Raji (cell line): ENCODE data around the gene DCTN3.

Experiments
- POLR2A ChIP-seq: IDR thresholded peaks from 2 replicates; pipeline ENCODE4 v1.6.1; 2011; ENCODE audit warnings: low read depth, low read length, control low read depth; ENCODE audit not compliant: insufficient read depth

DCTN3 gene

GRCh38 chr9:34588671-34589635 is 31.3 kb downstream of the DCTN3 start:
- no peak for TF ChIP-seq POLR2A

- no peak for TF ChIP-seq POLR2A
Measured at GRCh38 chr9:34587271-34587670, 33.0 kb downstream of the DCTN3 start.

GRCh38 chr9:34585946-34586669 is 34.2 kb downstream of the DCTN3 start:
- TF ChIP-seq POLR2A: no peak

GRCh38 chr9:34584970-34585369 is 35.3 kb downstream of the DCTN3 start:
- no peak for TF ChIP-seq POLR2A

GRCh38 chr9:34582787-34583186 is 37.5 kb downstream of the DCTN3 start:
- TF ChIP-seq POLR2A: no peak

GRCh38 chr9:34581318-34581717 is 39.0 kb downstream of the DCTN3 start:
- no peak for TF ChIP-seq POLR2A

GRCh38 chr9:34580358-34580757 is 39.9 kb downstream of the DCTN3 start:
- TF ChIP-seq POLR2A: no peak

GRCh38 chr9:34579808-34580163 is 40.5 kb downstream of the DCTN3 start:
- TF ChIP-seq POLR2A: no peak

GRCh38 chr9:34579104-34579807 is 41.0 kb downstream of the DCTN3 start:
- no peak for TF ChIP-seq POLR2A

- no peak for TF ChIP-seq POLR2A
Measured at GRCh38 chr9:34578241-34579103, 41.8 kb downstream of the DCTN3 start.

- no peak for TF ChIP-seq POLR2A
Measured at GRCh38 chr9:34577400-34578240, 42.7 kb downstream of the DCTN3 start.

- TF ChIP-seq POLR2A: no peak
Measured at GRCh38 chr9:34576597-34577399, 43.5 kb downstream of the DCTN3 start.
